SJCRH30 (cell line): ENCODE data around the gene SYNDIG1. TPM values are rescaled to one million over a fixed set of nuclear protein-coding genes. Genes with fewer than 3 reads are reported as not detected.

Experiments
- DNase-seq, 2 experiments: peaks; one replicate each; pipeline ENCODE4 v3.0.0-alpha.2; 2015 to 2020
- H3K27ac ChIP-seq: fragments of 250-450 bp; sonication (Bioruptor Pico); 2 replicates; pipeline ENCODE4 v1.5.1; 2020; ENCODE audit warnings: mild to moderate bottlenecking, moderate library complexity
- H3K27me3 ChIP-seq: fragments of 250-450 bp; sonication (Bioruptor Pico); 2 replicates; pipeline ENCODE4 v1.5.1; 2020; ENCODE audit warnings: mild to moderate bottlenecking, moderate library complexity
- H3K36me3 ChIP-seq: fragments of 250-450 bp; sonication (Bioruptor Pico); 2 replicates; pipeline ENCODE4 v1.5.1; 2020; ENCODE audit warnings: mild to moderate bottlenecking, moderate library complexity
- H3K4me1 ChIP-seq: fragments of 250-450 bp; sonication (Bioruptor Pico); 2 replicates; pipeline ENCODE4 v1.5.1; 2020; ENCODE audit warnings: mild to moderate bottlenecking, moderate library complexity
- H3K4me3 ChIP-seq: fragments of 250-450 bp; sonication (Bioruptor Pico); 2 replicates; pipeline ENCODE4 v1.5.1; 2020; ENCODE audit warnings: mild to moderate bottlenecking, moderate library complexity
- H3K9me3 ChIP-seq: fragments of 250-450 bp; sonication (Bioruptor Pico); replicated peaks from 2 replicates; pipeline ENCODE4 v1.5.1; 2020; ENCODE audit warnings: mild to moderate bottlenecking, moderate library complexity
- total RNA-seq: library from RNA; depleted of rRNA; stranded (reverse); fragments of >200 nt; shearing (Covaris generic); gene quantifications from 2 replicates; pipeline ENCODE4 v1.2.3, GENCODE V29; 2014

The SYNDIG1 gene
- total RNA-seq, 1 experiment from 2014 or later, result not detected

DNA sequence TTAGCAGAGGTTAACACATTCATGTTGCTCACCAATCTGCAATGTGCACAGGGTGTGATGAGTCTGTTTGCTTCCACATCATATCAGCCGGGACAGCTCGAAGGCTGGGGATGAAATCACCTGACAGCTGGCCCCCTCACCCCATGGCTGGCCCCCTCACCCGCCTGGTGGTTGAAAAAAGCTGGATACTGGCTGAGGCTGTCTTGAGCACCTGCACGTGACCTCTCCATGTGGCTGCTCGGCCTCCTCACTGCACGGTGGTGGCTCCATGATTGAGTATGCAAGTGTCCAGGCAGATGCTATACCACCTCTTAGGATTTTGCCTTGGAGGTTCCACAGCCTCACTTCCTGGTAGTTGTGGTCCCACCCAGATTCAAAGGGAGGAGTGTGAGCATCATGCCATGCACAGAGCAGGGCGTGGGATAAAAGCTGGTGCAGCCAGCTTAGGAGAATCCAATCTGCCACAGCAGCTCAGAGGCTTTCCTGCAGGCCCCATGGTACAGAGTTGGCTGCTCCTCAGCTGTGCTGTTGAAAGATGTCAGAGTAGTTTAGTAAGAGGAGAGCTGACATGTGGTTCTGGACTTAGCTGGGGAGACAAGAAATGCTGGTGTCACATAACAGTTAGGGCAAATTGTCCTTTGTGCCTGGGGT lies 29.6 kb upstream of the SYNDIG1 start:
- Histone ChIP-seq H3K9me3 (no peaks in the 10 kb centered on the region), H3K27ac (no peak overlapping the region), H3K4me3 (no peak overlapping the region), H3K27me3 (no peaks in the 10 kb centered on the region), H3K36me3 (no peaks in the 10 kb centered on the region), H3K4me1 (peaks cover 9% of the 10 kb centered on the region)
- no peak for DNase-seq

DNA sequence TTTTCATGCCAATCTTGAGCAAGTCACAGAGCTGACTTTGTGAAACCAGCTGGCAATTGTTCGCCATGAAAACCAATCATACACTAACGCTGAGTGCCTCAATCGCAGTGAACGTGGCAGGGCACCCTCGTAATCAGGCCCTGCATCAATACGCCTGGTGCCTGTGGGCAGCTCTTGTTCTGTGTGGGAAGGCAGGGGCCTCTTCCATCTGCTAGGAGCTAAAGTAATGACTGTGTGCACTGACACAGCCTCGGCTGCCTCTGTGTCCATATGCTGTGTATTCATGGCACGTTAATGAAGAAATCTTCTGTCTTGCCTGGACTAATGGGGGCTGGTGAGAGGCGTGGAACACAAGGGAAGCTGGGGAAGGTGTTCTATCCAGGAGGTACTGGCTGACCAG lies 27.8 kb upstream of the SYNDIG1 start:
- Histone ChIP-seq H3K4me1 (no peaks in the 10 kb centered on the region; the same call in 1 of the 2 replicates), H3K9me3 (no peaks in the 10 kb centered on the region), H3K27ac (no peak overlapping the region), H3K36me3 (no peaks in the 10 kb centered on the region), H3K4me3 (no peak overlapping the region), H3K27me3 (no peaks in the 10 kb centered on the region)
- no peak for DNase-seq

GRCh38 chr20:24442909-24443308 lies 26.5 kb upstream of the SYNDIG1 start:
- H3K27ac ChIP-seq, result no peak overlapping the region
- H3K4me3 ChIP-seq, result no peak overlapping the region
- H3K4me1 ChIP-seq, result no peaks in the 10 kb centered on the region
- no peak for DNase-seq
- H3K9me3 ChIP-seq, result no peaks in the 10 kb centered on the region
- no peaks in the 10 kb centered on the region for H3K27me3 ChIP-seq
- no peaks in the 10 kb centered on the region for H3K36me3 ChIP-seq

DNA sequence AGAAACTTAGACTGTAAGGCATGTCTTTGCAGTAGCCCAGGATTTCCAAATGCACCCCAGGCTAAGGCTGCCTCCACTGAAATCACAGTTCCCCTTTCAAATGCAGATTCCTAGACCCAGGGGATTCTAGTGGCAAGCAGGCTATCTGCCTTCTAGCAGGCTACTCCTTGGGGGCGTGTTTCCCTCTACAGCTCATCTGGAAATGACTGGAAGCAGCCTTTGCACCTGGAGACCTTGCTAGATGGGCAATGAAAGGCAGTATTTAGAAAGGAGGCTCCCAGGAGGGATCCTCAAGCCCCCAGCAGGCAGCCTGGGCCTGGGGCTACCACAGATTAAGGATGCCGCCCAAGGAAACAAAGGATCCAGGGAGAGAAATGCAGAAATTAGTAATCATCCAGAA lies 26.0 kb upstream of the SYNDIG1 start:
- no peak for DNase-seq
- Histone ChIP-seq H3K27me3 (no peaks in the 10 kb centered on the region), H3K27ac (no peak overlapping the region), H3K4me3 (no peak overlapping the region), H3K36me3 (no peaks in the 10 kb centered on the region), H3K9me3 (no peaks in the 10 kb centered on the region), H3K4me1 (no peaks in the 10 kb centered on the region)

- Histone ChIP-seq H3K27ac (no peak overlapping the region), H3K4me3 (no peak overlapping the region), H3K27me3 (no peaks in the 10 kb centered on the region), H3K4me1 (no peaks in the 10 kb centered on the region), H3K36me3 (no peaks in the 10 kb centered on the region), H3K9me3 (no peaks in the 10 kb centered on the region)
- no peak for DNase-seq
Observed at GRCh38 chr20:24444526-24445190, 24.8 kb upstream of the SYNDIG1 start.

- Histone ChIP-seq H3K27me3 (peaks cover 3% of the 10 kb centered on the region; the same call in 1 of the 2 replicates), H3K9me3 (no peaks in the 10 kb centered on the region), H3K4me1 (no peaks in the 10 kb centered on the region), H3K27ac (no peak overlapping the region), H3K4me3 (no peak overlapping the region), H3K36me3 (no peaks in the 10 kb centered on the region)
- DNase-seq, result no peak
Observed at GRCh38 chr20:24445510-24446170, 23.8 kb upstream of the SYNDIG1 start.

DNA sequence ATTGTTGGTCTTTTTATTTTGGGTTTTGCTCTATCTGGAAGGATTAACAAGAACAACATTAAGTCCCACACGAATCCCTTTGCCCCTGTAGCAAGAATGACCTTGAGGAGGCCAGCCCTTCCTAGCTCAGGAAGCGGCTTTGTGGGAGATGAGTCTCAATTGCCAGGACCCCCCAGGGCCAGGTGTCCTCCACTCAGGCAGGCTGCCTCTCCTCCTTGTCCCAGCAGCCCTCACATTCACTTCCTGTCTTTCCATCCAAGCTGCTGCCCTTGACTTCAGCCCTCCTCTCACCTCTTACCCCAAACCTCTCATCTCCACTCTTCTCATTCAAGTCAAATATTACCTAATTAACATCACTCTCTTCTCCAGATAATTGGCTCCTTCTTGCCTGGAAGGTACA lies 22.6 kb upstream of the SYNDIG1 start:
- H3K4me3 ChIP-seq, result no peak overlapping the region
- DNase-seq, result no peak
- H3K9me3 ChIP-seq, result no peaks in the 10 kb centered on the region
- no peak overlapping the region for H3K27ac ChIP-seq
- no peaks in the 10 kb centered on the region for H3K4me1 ChIP-seq
- H3K36me3 ChIP-seq, result no peaks in the 10 kb centered on the region
- peaks cover 3% of the 10 kb centered on the region; the same call in 1 of the 2 replicates for H3K27me3 ChIP-seq

DNA sequence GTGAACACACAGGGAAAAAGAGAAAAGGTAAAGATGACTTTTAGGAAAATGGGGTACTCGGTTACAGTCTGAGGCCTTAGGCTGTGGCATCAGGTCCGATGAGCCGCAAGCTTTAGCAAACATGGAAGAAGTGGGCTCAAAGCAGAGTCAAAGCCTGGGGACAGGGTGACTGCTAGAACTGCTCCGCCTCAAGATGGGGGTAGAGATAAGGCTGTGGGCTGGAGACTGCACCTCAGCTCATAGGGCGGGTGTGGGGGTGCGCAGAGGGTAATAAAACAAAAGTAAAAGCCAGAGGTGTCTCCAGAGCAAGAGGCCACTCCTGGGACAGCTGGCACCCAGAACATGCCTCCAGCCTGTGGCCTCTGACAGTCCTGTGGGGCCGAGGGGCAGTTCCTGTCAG lies 21.3 kb upstream of the SYNDIG1 start:
- no peaks in the 10 kb centered on the region for H3K4me1 ChIP-seq
- H3K36me3 ChIP-seq, result no peaks in the 10 kb centered on the region
- no peak for DNase-seq
- H3K9me3 ChIP-seq, result no peaks in the 10 kb centered on the region
- no peak overlapping the region for H3K27ac ChIP-seq
- H3K27me3 ChIP-seq, result peaks cover 3% of the 10 kb centered on the region; the same call in 1 of the 2 replicates
- no peak overlapping the region for H3K4me3 ChIP-seq

GRCh38 chr20:24449026-24449720 lies 20.3 kb upstream of the SYNDIG1 start:
- no peaks in the 10 kb centered on the region for H3K4me1 ChIP-seq
- no peaks in the 10 kb centered on the region for H3K9me3 ChIP-seq
- no peak overlapping the region for H3K4me3 ChIP-seq
- H3K36me3 ChIP-seq, result no peaks in the 10 kb centered on the region
- peaks cover 8% of the 10 kb centered on the region for H3K27me3 ChIP-seq
- H3K27ac ChIP-seq, result no peak overlapping the region
- DNase-seq, result no peak

GRCh38 chr20:24450177-24450576 lies 19.3 kb upstream of the SYNDIG1 start:
- Histone ChIP-seq H3K27ac (no peak overlapping the region), H3K27me3 (peaks cover 8% of the 10 kb centered on the region), H3K4me3 (no peak overlapping the region), H3K4me1 (no peaks in the 10 kb centered on the region), H3K36me3 (no peaks in the 10 kb centered on the region), H3K9me3 (no peaks in the 10 kb centered on the region)
- no peak for DNase-seq

DNA sequence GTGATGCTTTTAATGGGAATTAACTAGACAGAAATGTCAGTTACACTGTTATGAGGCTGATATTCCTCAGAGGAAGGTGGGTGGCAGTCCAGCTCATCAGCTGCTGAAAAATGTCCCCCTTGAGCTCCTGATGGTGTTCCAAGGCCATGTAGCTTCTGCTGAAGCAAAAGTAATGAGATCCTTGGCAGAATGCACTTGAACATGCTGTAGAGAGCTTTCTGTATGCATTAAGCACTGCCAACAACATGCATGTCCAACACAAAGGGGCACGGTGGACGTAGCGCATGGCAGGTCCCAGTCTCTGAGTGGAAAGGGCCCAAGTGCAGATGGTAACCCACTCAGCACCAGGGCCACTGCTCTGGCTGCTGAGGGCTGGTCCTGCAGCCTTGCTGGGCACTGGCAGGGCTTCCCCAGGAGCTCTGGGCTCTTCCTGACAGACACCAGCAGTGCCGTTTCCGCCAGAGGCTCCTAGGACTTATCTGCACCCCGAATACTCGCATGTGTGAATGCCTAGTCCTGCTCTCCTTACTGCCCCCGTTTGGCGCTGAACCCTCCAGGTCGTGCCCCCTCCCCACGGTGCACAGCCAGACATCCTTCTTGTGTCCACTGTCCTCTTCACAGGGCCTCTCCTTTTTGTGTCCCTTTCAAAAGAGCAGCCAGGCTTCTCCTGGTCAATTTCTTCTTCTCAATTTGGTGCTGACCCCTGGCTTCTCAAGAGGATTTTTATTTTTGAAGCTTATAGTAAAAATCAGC lies 18.6 kb upstream of the SYNDIG1 start:
- Histone ChIP-seq H3K4me3 (no peak overlapping the region), H3K9me3 (no peaks in the 10 kb centered on the region), H3K27ac (no peak overlapping the region), H3K36me3 (no peaks in the 10 kb centered on the region), H3K4me1 (no peaks in the 10 kb centered on the region), H3K27me3 (peaks cover 8% of the 10 kb centered on the region)
- no peak for DNase-seq

DNA sequence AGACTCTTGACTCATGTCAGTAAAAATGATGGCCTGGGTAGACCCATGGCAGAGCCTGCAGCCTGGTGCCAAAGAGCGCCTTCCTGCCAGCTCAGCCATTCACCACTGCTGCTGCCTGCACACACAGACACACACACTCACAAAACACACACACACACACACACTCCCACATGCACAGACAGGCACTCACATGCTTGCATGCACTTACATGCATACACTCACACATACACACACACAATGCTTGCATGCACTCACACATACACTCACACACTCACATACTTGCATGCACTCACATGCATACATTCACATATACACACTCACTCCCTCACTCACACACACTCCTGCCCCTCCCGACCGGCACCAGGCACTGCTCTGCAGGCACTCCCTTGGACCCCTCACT lies 18.0 kb upstream of the SYNDIG1 start:
- DNase-seq, result no peak
- no peaks in the 10 kb centered on the region for H3K9me3 ChIP-seq
- H3K4me1 ChIP-seq, result no peaks in the 10 kb centered on the region
- no peaks in the 10 kb centered on the region for H3K36me3 ChIP-seq
- H3K27ac ChIP-seq, result no peak overlapping the region
- H3K4me3 ChIP-seq, result no peak overlapping the region
- H3K27me3 ChIP-seq, result peaks cover 8% of the 10 kb centered on the region

DNA sequence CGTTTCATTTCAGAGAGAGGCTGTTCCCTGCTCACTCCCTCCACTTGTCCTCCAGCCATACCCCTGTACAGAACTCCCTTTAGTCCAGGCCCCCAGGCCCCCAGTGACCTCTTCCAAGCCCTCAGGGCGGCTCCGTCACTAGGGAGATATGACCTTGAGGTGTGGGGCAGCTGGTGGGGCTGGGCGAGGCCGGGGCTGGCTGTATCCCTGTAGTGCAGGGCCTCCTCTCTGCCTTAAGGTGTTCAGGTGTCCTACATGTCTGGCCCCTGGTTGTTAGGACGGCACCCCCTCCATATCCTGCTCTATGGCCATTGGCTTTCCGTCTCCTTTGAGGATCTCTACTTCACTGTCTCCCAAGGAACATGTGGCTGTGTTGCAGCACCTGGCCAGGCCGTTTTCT lies 17.4 kb upstream of the SYNDIG1 start:
- Histone ChIP-seq H3K36me3 (no peaks in the 10 kb centered on the region), H3K27me3 (peaks cover 8% of the 10 kb centered on the region)

GRCh38 chr20:24452498-24453127 lies 16.8 kb upstream of the SYNDIG1 start:
- peaks cover 12% of the 10 kb centered on the region for H3K27me3 ChIP-seq
- no peaks in the 10 kb centered on the region for H3K4me1 ChIP-seq
- no peaks in the 10 kb centered on the region for H3K36me3 ChIP-seq
- no peaks in the 10 kb centered on the region for H3K9me3 ChIP-seq
- H3K27ac ChIP-seq, result no peak overlapping the region
- no peak overlapping the region for H3K4me3 ChIP-seq
- DNase-seq, result no peak

More for the DNA sequence above, 17.4 kb upstream of the SYNDIG1 start:
- H3K27ac ChIP-seq, result no peak overlapping the region
- no peaks in the 10 kb centered on the region for H3K4me1 ChIP-seq
- H3K4me3 ChIP-seq, result no peak overlapping the region
- DNase-seq, result no peak
- H3K9me3 ChIP-seq, result no peaks in the 10 kb centered on the region
